LHCN-M2 (cell line): ENCODE results near the gene ARHGEF5. TPM values are rescaled to one million over a fixed set of nuclear protein-coding genes. Genes with fewer than 3 reads are reported as not detected.
A peak's percentile ranks its signal among the peaks of the same experiment; 100 is the strongest.
"Not testable (repeated sequence)": the region's sequence is repeated elsewhere in the genome, so short reads cannot be mapped to it uniquely, and the experiment has no call there.

ENCODE experiments used
- DNase-seq: peaks from one replicate; pipeline ENCODE4 v3.0.0-alpha.2; 2012; ENCODE audit warnings: low read depth
- total RNA-seq: library from RNA; depleted of rRNA; stranded (reverse); fragments of >200 nt; gene quantifications from 2 replicates; pipeline ENCODE4 v1.2.3, GENCODE V29; 2014

ARHGEF5 gene
- total RNA-seq, 1 experiment from 2014 or later = 1.5 TPM

GRCh38 chr7:144379776-144380384, 24.7 kb downstream of the ARHGEF5 start:
- DNase-seq = no peak

- DNase-seq = peak; percentile 9
Measured at GRCh38 chr7:144384071-144384470, 28.9 kb downstream of the ARHGEF5 start.

- peak; percentile 6 for DNase-seq
Measured at GRCh38 chr7:144384555-144385245, 29.5 kb downstream of the ARHGEF5 start.

DNA sequence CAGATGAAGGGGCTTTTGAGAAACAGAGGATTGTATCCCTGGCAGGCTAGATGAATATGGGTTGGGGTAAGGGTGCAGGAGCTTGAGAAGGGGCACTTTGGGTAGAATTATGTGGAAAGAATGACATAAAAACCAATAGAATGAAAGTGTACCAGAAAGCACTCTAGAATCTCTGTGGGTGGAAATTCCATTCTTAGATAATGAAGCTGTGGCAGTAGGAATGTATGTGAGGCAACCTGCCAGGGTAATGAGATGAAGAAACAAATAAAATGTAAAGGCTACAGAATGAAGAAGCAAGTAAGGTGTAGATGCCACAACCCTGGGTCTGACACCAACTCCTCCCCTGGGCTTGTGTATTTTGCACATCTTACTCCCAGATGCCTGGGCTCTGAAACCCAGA, 31.5 kb downstream of the ARHGEF5 start:
- no peak for DNase-seq

DNA sequence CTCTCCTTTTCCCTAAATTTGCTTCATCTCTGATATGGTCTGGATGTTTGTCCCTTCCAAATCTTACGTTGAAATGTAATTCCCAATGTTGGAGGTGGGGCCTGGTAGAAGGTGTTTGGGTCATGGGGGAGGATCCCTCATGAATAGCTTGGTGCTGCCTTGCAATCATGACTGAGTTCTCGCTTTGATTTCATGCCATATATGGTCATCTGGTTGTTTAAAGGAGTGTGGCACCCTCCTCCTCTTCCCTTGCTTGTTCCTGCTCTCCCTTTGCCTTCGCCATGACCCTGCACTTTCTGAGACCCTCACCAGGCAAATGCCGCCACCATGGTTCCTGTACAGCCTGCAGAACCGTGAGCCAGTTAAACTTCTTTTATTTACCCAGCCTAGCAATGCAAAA, 33.7 kb downstream of the ARHGEF5 start:
- DNase-seq = no peak

DNA sequence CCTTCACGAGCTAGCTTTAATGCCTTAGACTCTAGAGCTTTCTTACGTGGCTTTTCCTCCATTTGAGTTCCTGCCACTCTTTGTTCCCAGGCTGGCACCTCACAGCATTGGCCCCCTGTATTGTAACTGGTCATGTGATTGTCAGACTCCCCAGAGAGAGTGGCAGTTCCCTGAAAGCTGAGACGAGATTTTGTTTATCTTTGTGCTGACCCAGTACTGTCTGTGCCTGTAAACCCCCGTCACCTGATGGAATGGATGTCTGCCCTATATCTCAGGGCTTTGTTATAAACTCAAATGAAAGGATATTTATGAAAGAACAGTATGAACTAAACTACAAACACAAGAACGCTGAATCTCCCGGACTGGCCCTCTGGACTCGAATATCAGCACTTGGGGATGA, 35.3 kb downstream of the ARHGEF5 start:
- DNase-seq = no peak

- DNase-seq = no peak
Measured at GRCh38 chr7:144391014-144391413, 35.8 kb downstream of the ARHGEF5 start.

GRCh38 chr7:144391823-144392255, 36.6 kb downstream of the ARHGEF5 start:
- peak; percentile 56 for DNase-seq

DNA sequence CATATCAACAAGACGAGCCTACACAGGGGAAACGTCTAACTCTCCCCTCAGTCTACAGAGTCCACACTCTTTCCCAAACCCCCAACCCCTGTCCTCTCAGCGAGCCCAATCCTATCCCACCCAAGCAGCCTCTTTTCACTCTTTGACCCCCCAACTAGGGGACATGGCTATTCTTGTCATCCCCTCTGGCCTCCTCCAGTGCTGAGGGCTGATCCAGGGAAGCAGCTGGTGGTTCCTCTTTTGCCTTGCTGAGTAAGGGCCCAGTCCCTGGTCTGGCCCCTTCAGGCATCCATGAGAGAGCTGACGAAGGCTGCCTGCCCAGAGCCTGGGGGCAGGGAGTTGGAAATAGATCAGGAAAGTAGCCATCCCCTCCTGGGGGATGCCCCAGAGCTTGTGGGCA, 41.9 kb downstream of the ARHGEF5 start:
- no peak for DNase-seq

DNA sequence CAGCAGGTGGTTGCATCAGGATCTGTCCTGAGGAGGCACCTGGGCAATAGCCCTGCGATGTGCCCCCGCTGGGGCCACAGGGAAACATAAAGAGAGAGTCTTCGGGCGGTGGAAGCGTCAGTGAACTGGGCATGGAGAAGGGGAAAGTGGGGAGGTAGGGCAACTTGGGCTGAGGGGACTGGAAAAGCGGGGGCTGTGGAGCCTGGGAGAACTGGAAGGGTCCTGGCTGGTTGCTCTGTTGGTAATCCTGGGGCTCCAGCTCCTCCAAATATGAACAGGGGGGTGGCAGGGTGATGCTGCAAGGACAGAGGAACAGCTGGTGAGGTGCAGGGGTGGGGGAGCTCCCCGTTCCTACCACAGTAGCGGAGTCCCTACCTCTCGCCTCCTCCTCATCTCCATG, 43.1 kb downstream of the ARHGEF5 start:
- DNase-seq = no peak

- no peak for DNase-seq
Measured at GRCh38 chr7:144398911-144399310, 43.7 kb downstream of the ARHGEF5 start.

DNA sequence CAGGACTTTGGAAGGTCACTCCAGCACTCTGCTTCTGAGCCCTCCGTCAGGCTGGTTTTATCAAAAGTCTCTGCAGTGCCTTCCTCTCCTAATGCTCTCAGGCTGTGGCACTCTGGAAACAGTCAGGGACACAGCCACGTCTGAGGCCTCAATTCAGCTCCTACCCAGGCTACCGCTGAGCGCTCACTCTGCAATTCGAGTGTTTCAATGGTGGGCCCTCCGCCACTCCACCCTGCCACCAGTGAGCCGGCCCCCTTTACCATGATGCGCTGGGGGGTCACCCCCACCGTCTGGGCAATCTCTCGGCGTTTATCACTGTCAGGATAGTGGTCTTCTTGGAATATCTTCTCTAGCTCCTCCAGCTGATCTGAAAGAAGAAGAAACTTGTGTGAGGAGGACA, 44.7 kb downstream of the ARHGEF5 start:
- no peak for DNase-seq

- no peak for DNase-seq
Measured at GRCh38 chr7:144401490-144401889, 46.3 kb downstream of the ARHGEF5 start.

GRCh38 chr7:144403102-144403501, 47.9 kb downstream of the ARHGEF5 start:
- no peak for DNase-seq

- no peak for DNase-seq
Measured at GRCh38 chr7:144403649-144404061, 48.5 kb downstream of the ARHGEF5 start, which contains the start of gene NOBOX. TSS of gene NOBOX (minus strand) at chr7:144403693.

DNA sequence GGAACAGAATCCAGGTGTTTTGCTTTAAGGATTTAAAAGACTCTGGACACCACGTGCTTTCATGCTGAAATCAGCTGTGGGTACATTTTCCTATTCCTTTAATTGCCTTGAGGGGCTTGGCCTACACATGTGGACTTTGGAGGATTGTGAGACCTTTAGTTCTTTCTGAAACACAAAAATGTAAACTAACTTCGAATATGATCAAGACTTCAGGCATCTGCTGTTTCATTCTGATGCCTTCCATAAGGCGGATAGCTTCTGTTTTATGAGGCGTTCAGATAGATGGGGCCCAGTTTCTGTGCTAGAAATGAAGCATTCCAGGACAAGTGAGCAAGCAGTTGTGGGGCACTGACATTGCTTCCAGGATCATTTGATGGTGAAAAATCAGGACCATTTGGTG, 49.7 kb downstream of the ARHGEF5 start:
- DNase-seq = no peak

DNA sequence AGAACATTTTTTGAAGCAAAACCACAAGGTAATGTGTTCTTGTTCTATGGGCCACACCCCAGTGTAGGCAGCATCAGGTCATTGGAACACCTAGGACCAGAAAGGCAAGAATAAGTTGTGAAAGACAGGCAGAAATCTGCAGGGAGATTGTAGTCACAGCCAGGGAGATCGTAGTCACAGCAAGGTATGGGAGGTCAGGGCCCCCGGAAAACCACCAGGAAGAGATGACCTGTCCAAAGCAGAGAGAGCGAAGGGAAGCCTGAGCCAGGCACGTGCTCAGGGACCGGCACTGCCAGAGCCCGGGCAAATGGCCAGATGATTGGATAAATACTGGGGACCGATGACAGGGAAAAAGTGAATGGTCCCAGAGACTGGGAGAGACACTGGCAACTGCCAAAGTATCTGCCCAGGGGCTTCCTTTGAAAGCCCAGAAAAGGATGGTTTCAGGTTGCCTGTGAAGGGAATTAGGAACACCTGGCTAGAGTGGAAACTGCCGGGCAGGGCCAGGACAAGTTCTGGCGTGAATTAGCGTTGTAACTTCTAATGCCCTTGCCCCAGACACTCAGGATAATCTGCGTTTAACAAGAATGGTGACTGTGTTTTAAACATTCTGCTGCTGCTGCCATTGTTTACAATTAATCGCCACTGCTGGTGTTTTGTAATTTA, 52.2 kb downstream of the ARHGEF5 start:
- DNase-seq = no peak

- no peak for DNase-seq
Measured at GRCh38 chr7:144408121-144408520, 52.9 kb downstream of the ARHGEF5 start.

DNA sequence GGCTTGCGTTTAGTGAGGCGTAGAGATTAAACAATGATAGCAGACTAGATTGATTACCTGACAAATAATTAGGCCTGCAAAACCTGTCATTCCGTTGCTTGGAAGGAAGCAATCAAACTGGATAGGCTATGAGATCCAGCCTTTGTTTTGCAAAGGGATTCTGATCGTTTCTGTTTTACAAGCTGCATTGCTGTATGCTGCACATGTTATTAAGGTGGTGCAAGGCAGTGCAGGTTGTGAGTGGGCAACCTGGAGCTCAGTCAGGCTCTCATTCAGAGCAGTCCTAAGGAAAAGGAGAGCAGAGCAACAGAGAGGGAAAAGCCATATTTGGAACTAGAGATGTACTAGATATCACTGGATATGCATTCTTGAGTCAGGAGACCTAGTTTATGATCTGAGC, 55.2 kb downstream of the ARHGEF5 start:
- DNase-seq = no peak

DNA sequence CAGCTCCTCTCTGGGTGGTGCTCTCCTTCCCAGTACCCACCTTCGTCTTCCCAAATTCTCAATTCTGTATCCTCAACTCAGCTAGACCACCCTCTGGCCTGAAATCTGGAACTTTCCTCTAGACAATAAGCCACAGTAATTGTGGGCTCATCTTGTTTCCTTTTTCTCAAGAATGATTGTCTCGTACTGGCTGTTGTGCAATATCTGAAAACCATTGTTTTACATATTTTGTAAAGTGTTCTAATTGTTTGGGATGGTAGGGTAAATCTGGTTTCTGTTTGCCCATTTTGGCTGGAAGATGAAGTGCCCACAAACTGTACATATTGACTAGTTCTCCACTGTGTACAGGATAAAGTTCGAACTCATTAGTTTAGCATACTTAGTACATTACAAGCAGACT, 59.6 kb downstream of the ARHGEF5 start:
- DNase-seq = no peak

GRCh38 chr7:144415858-144416257, 60.7 kb downstream of the ARHGEF5 start:
- DNase-seq = no peak

DNA sequence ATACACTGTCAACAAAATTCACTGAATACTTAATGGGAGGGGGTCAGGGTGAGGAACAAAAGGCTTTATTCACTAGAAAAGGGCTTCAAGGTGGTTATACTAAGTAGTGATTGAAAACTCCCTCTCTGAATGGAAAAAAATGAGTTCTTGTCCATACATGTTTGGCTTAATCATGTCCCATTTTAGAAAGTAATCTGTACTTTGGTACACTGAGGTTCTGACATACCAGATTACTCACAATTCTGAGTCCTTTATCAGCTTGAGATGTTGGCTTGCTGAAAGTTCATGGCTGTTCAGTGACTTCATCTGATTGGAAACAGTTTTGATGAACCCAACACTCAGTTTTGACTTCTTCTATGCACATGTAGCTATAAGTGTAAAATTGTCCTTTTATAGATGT, 61.1 kb downstream of the ARHGEF5 start:
- no peak for DNase-seq

GRCh38 chr7:144418931-144419330, 63.7 kb downstream of the ARHGEF5 start:
- DNase-seq = not testable (repeated sequence)
